ENCODE results near the gene ZSCAN2.

GRCh38 chr15:84625123-84625522 lies 24.3 kb downstream of the ZSCAN2 start:
- TF ChIP-seq CTCF (IDR thresholded peaks at IDR 0.05): no peak
- no peak for TF ChIP-seq ZFX (IDR thresholded peaks at IDR 0.05; ENCODE audit: borderline replicate concordance)
